ENCODE data around the gene DYRK1A.

DYRK1A gene

GRCh38 chr21:37385179-37385765 is 18.7 kb downstream of the DYRK1A start:
- no peak for DNase-seq

- no peak for DNase-seq
Observed at GRCh38 chr21:37386151-37386550, 19.6 kb downstream of the DYRK1A start.

GRCh38 chr21:37389456-37389855 is 22.9 kb downstream of the DYRK1A start:
- DNase-seq, result no peak

GRCh38 chr21:37391666-37392065 is 25.1 kb downstream of the DYRK1A start:
- DNase-seq, result no peak

- no peak for DNase-seq
Observed at GRCh38 chr21:37392441-37392840, 25.9 kb downstream of the DYRK1A start.

GRCh38 chr21:37393030-37393429 is 26.5 kb downstream of the DYRK1A start:
- no peak for DNase-seq

- DNase-seq, result no peak
Observed at GRCh38 chr21:37393786-37394185, 27.2 kb downstream of the DYRK1A start.

GRCh38 chr21:37395961-37396360 is 29.4 kb downstream of the DYRK1A start:
- DNase-seq, result no peak

GRCh38 chr21:37396855-37397254 is 30.3 kb downstream of the DYRK1A start:
- DNase-seq, result no peak

- no peak for DNase-seq
Observed at GRCh38 chr21:37398697-37399096, 32.1 kb downstream of the DYRK1A start.

GRCh38 chr21:37402251-37402867 is 35.8 kb downstream of the DYRK1A start:
- DNase-seq, result no peak

GRCh38 chr21:37405629-37406028 is 39.1 kb downstream of the DYRK1A start:
- DNase-seq, result no peak

- DNase-seq, result no peak
Observed at GRCh38 chr21:37407719-37408420, 41.3 kb downstream of the DYRK1A start.

- DNase-seq, result no peak
Observed at GRCh38 chr21:37408464-37409193, 42.1 kb downstream of the DYRK1A start.

- DNase-seq, result no peak
Observed at GRCh38 chr21:37410639-37411038, 44.1 kb downstream of the DYRK1A start.

- no peak for DNase-seq
Observed at GRCh38 chr21:37412603-37413360, 46.2 kb downstream of the DYRK1A start.

- DNase-seq, result no peak
Observed at GRCh38 chr21:37413553-37414291, 47.1 kb downstream of the DYRK1A start.

GRCh38 chr21:37414292-37415253 is 48.0 kb downstream of the DYRK1A start:
- no peak for DNase-seq

- DNase-seq, result no peak
Observed at GRCh38 chr21:37415939-37416338, 49.4 kb downstream of the DYRK1A start.

- DNase-seq, result no peak
Observed at GRCh38 chr21:37416914-37417313, 50.3 kb downstream of the DYRK1A start.

Measured in activated CD4-positive, alpha-beta T cell treated with anti-CD3 and anti-CD28 coated beads for 4 hours (primary cell).